ENCODE results near the gene MLLT10. TPM values are rescaled to one million over a fixed set of nuclear protein-coding genes. Genes with fewer than 3 reads are reported as not detected.
A peak's percentile ranks its signal among the peaks of the same experiment; 100 is the strongest.

The MLLT10 gene
- total and polyA plus RNA-seq, 9 of the 15 experiments (the other 6 are each of a cell fraction or from before 2014, with no cell fraction given) = 18.8 to 81.4 (median 64.2) TPM

GRCh38 chr10:21526860-21527597, 7.0 kb upstream of the MLLT10 start (continued):
- TF ChIP-seq CHD7 (IDR thresholded peaks at IDR 0.05; ENCODE audit: low read depth, low read length) = no peak
- TF ChIP-seq CHCHD3 (CRISPR knock-in tag; IDR thresholded peaks at IDR 0.05) = no peak
- TF ChIP-seq HMG20A (CRISPR knock-in tag; conservative IDR thresholded peaks at IDR 0.05) = no peak
- no peak for TF ChIP-seq RNF219 (CRISPR knock-in tag; IDR thresholded peaks at IDR 0.05)
- no peak for TF ChIP-seq ZSCAN29 (IDR thresholded peaks at IDR 0.05)
- no peak for TF ChIP-seq AFF4 (CRISPR knock-in tag; IDR thresholded peaks at IDR 0.05)
- TF ChIP-seq HMGN3 (IDR thresholded peaks at IDR 0.05; ENCODE audit: borderline replicate concordance, extremely low read depth, insufficient read length, low read depth, low read length) = peak; percentile 79
- TF ChIP-seq ZC3H4 (CRISPR knock-in tag; IDR thresholded peaks at IDR 0.05; ENCODE audit: borderline replicate concordance) = no peak
- 0 out of 2 replicates have a peak, but pooled peaks have one; percentile 29 for TF ChIP-seq LCOR (CRISPR knock-in tag; IDR thresholded peaks at IDR 0.05)
- TF ChIP-seq ELF1 (tag; IDR thresholded peaks at IDR 0.05) = no peak
